Neuron (in vitro differentiated cells): ENCODE results near the gene ZC3H18.

Source experiments
- H2AFZ ChIP-seq: one replicate; pipeline ENCODE4 v1.6.1; 2013; ENCODE audit warnings: low read depth, mild to moderate bottlenecking, inconsistent platforms, low read length, moderate library complexity
- H3K27me3 ChIP-seq: one replicate; pipeline ENCODE4 v1.6.1; 2013; ENCODE audit warnings: low read length; ENCODE audit not compliant: insufficient read depth
- H3K36me3 ChIP-seq: one replicate; pipeline ENCODE4 v1.6.1; 2013; ENCODE audit warnings: low read length; ENCODE audit not compliant: insufficient read depth
- H3K4me1 ChIP-seq: one replicate; pipeline ENCODE4 v1.6.1; 2013; ENCODE audit warnings: low read length; ENCODE audit not compliant: insufficient read depth
- H3K4me3 ChIP-seq: 2 replicates; pipeline ENCODE4 v1.5.1; 2013; ENCODE audit warnings: mild to moderate bottlenecking, low read length, moderate library complexity
- H3K9me3 ChIP-seq: one replicate; pipeline ENCODE4 v1.6.1; 2013; ENCODE audit warnings: low read length

Gene ZC3H18

DNA sequence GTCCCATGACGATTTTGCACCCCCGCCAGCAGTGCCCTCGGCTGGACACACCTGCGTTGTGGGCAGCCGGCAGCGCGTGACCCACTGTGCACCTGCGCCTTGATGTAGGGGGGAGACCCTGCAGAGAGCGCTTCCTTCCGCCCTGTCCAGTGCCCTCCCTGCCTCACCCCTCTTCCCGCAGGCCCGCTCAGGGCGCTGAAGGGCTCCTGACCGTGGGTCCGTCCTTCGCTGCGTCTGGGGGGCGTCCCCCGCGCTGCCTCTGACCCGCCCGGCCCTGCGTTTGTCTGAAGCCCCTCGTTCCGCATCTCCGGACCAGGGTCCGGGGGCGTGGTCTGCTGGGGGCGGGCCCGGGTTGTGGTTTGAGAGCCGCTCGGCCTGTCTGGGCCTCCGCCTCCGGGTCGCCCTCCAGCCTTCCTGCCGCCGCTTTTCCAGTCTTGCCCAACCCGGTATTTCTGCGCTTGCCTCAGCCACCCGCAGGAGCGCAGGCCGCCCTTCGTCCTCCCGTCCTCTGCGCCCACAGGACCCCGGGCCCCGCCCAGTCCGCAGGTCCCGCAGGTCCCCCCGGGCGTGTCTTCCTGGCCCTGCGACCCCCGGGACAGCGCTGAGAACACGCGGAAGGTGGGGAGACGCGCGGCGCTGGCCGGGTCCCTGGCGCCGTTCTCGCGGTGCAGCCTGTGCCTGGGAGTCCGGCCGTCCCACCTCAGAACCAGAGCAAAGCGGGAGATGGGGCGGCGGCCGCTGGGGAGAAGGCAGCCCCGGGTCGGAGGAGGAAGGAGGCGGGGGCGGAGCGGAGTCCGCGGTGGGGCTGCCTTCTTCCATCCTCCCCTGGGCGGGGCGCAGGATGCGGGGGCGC is 64.2 kb downstream of the ZC3H18 start:
- no peak overlapping the region for H2AFZ ChIP-seq
- no peaks in the 10 kb centered on the region for H3K9me3 ChIP-seq
- no peaks in the 10 kb centered on the region for H3K4me1 ChIP-seq
- H3K27me3 ChIP-seq, result no peaks in the 10 kb centered on the region
- no peak overlapping the region for H3K4me3 ChIP-seq
- H3K36me3 ChIP-seq, result peaks cover 34% of the 10 kb centered on the region

DNA sequence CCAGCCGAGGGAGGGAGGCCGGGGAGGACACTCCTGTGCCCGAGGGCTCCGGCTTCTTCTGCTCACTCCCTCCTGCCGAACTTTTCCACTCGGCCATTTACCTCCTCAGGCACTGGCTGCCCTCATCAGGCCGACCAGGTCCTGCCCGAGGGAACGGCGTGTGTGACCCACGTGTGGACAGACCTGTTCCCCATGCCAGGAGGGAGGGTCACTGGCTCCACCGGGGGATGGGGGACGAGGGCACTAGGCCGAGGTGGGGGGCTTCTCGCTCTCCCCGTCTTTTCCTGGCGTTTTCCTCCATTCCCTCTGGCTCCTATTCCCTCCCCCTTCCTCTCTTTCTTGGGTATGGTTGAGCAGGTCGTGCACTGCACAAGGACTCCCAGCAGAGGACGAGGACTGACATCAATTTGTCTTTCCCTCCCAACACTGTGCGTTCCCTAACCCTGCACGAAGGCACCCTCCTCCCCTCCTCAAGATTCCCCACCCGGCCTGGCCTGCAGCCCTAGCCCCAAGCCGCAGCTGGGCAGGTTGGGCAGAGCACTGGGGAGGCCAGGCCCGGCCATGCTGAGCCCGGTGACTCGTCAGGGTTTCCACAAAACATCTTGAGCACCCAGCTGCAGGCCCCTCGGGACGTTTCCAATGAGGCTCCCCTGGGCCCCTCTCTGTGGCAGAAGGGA is 64.9 kb downstream of the ZC3H18 start:
- Histone ChIP-seq H3K36me3 (peaks cover 27% of the 10 kb centered on the region), H3K27me3 (no peaks in the 10 kb centered on the region), H2AFZ (no peak overlapping the region), H3K4me3 (no peak overlapping the region), H3K4me1 (no peaks in the 10 kb centered on the region), H3K9me3 (no peaks in the 10 kb centered on the region)

- Histone ChIP-seq H3K4me3 (no peak overlapping the region), H3K27me3 (no peaks in the 10 kb centered on the region), H3K4me1 (no peaks in the 10 kb centered on the region), H2AFZ (no peak overlapping the region), H3K9me3 (no peaks in the 10 kb centered on the region), H3K36me3 (peaks cover 21% of the 10 kb centered on the region)
Measured at GRCh38 chr16:88635671-88636319, 65.6 kb downstream of the ZC3H18 start.

DNA sequence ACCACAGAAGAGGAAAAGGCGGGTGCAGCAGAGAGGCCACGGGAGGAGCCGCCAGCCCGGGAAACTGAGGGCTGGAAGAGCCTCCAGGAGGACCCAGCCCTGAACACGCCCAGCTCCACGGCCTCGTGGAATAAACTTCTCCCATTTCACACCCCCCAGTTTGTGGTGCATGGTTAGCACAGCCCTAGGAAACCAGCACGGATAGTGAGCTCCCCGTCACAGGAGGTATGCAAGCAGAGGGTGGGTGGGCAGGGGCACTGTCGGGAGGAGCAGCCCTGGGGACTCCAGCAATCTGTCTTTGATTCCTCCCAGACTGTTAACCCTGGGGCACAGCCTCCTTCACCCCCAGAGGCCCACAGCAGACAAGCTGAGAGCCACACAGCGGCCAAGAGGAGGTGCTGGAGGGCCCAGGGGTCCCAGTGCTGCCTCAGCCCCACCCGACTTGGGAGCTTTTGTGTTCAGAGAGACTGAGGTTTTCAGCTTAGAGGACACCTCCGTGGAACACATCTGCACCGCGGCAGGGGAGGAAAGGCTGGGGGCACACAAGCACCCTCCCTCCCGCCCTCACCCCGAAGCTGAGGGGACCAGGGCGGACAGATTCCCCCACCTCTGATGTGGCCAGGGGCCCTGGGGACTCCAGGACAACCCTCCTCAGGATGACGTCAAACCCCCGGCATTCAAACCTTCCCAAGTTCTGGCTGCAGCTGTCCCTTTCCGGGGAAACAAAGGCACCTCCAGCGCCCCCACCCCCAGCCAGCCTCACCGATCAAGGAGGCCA is 66.5 kb downstream of the ZC3H18 start:
- H3K4me1 ChIP-seq, result no peaks in the 10 kb centered on the region
- H3K9me3 ChIP-seq, result no peaks in the 10 kb centered on the region
- H3K27me3 ChIP-seq, result no peaks in the 10 kb centered on the region
- H3K4me3 ChIP-seq, result no peak overlapping the region
- H3K36me3 ChIP-seq, result peaks cover 13% of the 10 kb centered on the region
- H2AFZ ChIP-seq, result no peak overlapping the region

DNA sequence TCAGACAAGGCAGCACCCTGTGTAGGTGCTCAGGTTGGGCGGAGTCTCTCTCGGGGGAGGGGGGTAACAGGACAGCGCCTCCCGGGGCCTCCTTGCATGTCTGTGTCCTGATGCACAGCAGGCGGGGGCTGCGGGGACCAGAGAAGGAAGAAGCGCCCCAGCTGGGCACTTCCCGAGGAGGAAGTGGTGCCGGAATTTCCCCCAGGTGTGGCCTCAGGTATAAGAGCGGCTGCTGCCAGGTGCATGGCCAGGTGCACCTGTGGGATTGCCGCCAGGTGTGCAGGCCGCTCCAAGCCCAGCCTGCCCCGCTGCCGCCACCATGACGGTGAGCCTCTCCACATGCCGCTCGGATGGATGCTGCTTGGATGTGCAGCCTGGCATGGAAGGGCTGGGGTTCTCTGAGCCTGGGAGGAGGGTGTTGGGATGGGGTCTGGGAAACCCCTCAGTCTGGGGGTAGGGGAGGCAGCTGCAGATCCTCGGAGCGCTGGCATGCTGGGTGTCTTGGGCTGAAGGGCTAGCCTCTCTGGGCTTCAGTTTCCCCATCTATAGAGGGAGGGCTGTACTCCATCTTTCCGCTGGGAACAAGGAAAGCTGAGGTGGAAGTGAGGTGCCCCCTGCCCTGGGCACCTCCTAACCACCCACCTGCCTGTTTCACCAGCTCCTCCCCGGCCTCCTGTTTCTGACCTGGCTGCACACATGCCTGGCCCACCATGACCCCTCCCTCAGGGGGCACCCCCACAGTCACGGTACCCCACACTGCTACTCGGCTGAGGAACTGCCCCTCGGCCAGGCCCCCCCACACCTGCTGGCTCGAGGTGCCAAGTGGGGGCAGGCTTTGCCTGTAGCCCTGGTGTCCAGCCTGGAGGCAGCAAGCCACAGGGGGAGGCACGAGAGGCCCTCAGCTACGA is 68.4 kb downstream of the ZC3H18 start, which contains the start of gene IL17C:
TSS of gene IL17C (plus strand) at position 250 of the 908 bp plus-strand sequence. CDS start at position 320, 70 bp downstream.
- Histone ChIP-seq H3K9me3 (no peaks in the 10 kb centered on the region), H3K36me3 (peaks cover under 1% of the 10 kb centered on the region), H3K4me3 (no peak within 1 kb of the TSS), H3K27me3 (no peaks in the 10 kb centered on the region), H3K4me1 (no peaks in the 10 kb centered on the region), H2AFZ (no peak within 1 kb of the TSS)

GRCh38 chr16:88639231-88640038 is 69.2 kb downstream of the ZC3H18 start:
- no peaks in the 10 kb centered on the region for H3K27me3 ChIP-seq
- no peaks in the 10 kb centered on the region for H3K4me1 ChIP-seq
- no peak overlapping the region for H3K4me3 ChIP-seq
- H2AFZ ChIP-seq, result no peak overlapping the region
- no peaks in the 10 kb centered on the region for H3K9me3 ChIP-seq
- no peaks in the 10 kb centered on the region for H3K36me3 ChIP-seq

GRCh38 chr16:88640039-88640495 is 69.9 kb downstream of the ZC3H18 start:
- Histone ChIP-seq H3K4me1 (peaks cover 4% of the 10 kb centered on the region), H3K36me3 (no peaks in the 10 kb centered on the region), H2AFZ (no peak overlapping the region), H3K9me3 (no peaks in the 10 kb centered on the region), H3K27me3 (no peaks in the 10 kb centered on the region), H3K4me3 (no peak overlapping the region)

GRCh38 chr16:88640498-88641247 is 70.5 kb downstream of the ZC3H18 start:
- Histone ChIP-seq H2AFZ (no peak overlapping the region), H3K4me1 (peaks cover 9% of the 10 kb centered on the region), H3K36me3 (no peaks in the 10 kb centered on the region), H3K9me3 (no peaks in the 10 kb centered on the region), H3K4me3 (no peak overlapping the region), H3K27me3 (no peaks in the 10 kb centered on the region)

GRCh38 chr16:88642881-88643643 is 72.9 kb downstream of the ZC3H18 start:
- Histone ChIP-seq H3K9me3 (no peaks in the 10 kb centered on the region), H3K4me3 (no peak overlapping the region), H3K4me1 (peaks cover 9% of the 10 kb centered on the region), H3K36me3 (no peaks in the 10 kb centered on the region), H2AFZ (no peak overlapping the region), H3K27me3 (no peaks in the 10 kb centered on the region)

DNA sequence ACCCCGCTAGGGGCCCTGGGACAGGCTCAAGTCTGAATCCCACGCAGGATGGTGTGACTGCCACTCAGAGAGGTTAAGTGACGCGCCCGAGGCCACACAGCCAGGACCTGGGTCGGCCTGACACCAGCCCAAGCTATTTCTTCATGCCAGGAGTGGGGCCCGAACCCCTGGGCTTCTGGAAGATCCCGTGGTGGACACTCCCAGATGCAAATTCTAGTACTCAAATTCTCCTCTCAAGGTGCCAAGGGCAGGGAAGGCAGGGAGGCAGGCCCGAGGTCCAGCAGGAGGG is 73.4 kb downstream of the ZC3H18 start:
- no peaks in the 10 kb centered on the region for H3K36me3 ChIP-seq
- peaks cover 9% of the 10 kb centered on the region for H3K4me1 ChIP-seq
- H3K27me3 ChIP-seq, result no peaks in the 10 kb centered on the region
- no peaks in the 10 kb centered on the region for H3K9me3 ChIP-seq
- H2AFZ ChIP-seq, result no peak overlapping the region
- no peak overlapping the region for H3K4me3 ChIP-seq
